Measurements from ENCODE around the gene RPRM. TPM values are rescaled to one million over a fixed set of nuclear protein-coding genes. Genes with fewer than 3 reads are reported as not detected.
A peak's percentile ranks its signal among the peaks of the same experiment; 100 is the strongest.
"Not testable (repeated sequence)": the region's sequence is repeated elsewhere in the genome, so short reads cannot be mapped to it uniquely, and the experiment has no call there.

RPRM gene
- total RNA-seq, 2 experiments from 2014 or later: 0.20 to 0.23 TPM

GRCh38 chr2:153509133-153509532, 30.6 kb upstream of the RPRM start:
- Mint-ChIP-seq H3K27me3 (peaks cover 2% of the 10 kb centered on the region), H3K4me3 (no peak overlapping the region), H3K4me1 (ENCODE audit: low read depth) (no peaks in the 10 kb centered on the region), H3K9me3 (peaks cover 7% of the 10 kb centered on the region), H3K36me3 (ENCODE audit: low read depth) (no peaks in the 10 kb centered on the region), H3K27ac (no peak overlapping the region)
- DNase-seq: peak; percentile 4
- no peak for ATAC-seq
- no peak for TF ChIP-seq CTCF (IDR thresholded peaks at IDR 0.05)
- intact Hi-C loops (cut with micrococcal nuclease): no loop called here
- ChIA-PET CTCF (no interaction called here), POLR2A (no interaction called here)

GRCh38 chr2:153506499-153506898, 27.9 kb upstream of the RPRM start:
- H3K27me3 Mint-ChIP-seq; H3K4me3 Mint-ChIP-seq; DNase-seq; H3K9me3 Mint-ChIP-seq; CTCF ChIA-PET; ATAC-seq; H3K36me3 Mint-ChIP-seq (ENCODE audit: low read depth); H3K27ac Mint-ChIP-seq; POLR2A ChIA-PET; intact Hi-C loops (cut with micrococcal nuclease); H3K4me1 Mint-ChIP-seq (ENCODE audit: low read depth): not testable (repeated sequence)

GRCh38 chr2:153499439-153499838, 20.9 kb upstream of the RPRM start:
- no peak for TF ChIP-seq CTCF (IDR thresholded peaks at IDR 0.05)
- H3K4me3 Mint-ChIP-seq: no peak overlapping the region
- no peaks in the 10 kb centered on the region for H3K9me3 Mint-ChIP-seq
- intact Hi-C loops (cut with micrococcal nuclease): no loop called here
- no peak overlapping the region for H3K27ac Mint-ChIP-seq
- ATAC-seq (no peak), DNase-seq (no peak)
- ChIA-PET CTCF (no interaction called here), POLR2A (no interaction called here)
- no peaks in the 10 kb centered on the region for H3K36me3 Mint-ChIP-seq (ENCODE audit: low read depth)
- H3K4me1 Mint-ChIP-seq (ENCODE audit: low read depth): no peaks in the 10 kb centered on the region
- no peaks in the 10 kb centered on the region for H3K27me3 Mint-ChIP-seq

GRCh38 chr2:153497938-153498629, 19.5 kb upstream of the RPRM start:
- H3K4me3 Mint-ChIP-seq: no peak overlapping the region
- CTCF ChIA-PET: no interaction called here
- DNase-seq: no peak
- POLR2A ChIA-PET: no interaction called here
- no peak for TF ChIP-seq CTCF (IDR thresholded peaks at IDR 0.05)
- no peaks in the 10 kb centered on the region for H3K4me1 Mint-ChIP-seq (ENCODE audit: low read depth)
- no peaks in the 10 kb centered on the region for H3K27me3 Mint-ChIP-seq
- no peaks in the 10 kb centered on the region for H3K9me3 Mint-ChIP-seq
- H3K36me3 Mint-ChIP-seq (ENCODE audit: low read depth): no peaks in the 10 kb centered on the region
- H3K27ac Mint-ChIP-seq: no peak overlapping the region
- intact Hi-C loops (cut with micrococcal nuclease): no loop called here
- ATAC-seq: no peak

GRCh38 chr2:153495725-153496124, 17.2 kb upstream of the RPRM start:
- H3K4me1 Mint-ChIP-seq (ENCODE audit: low read depth): no peaks in the 10 kb centered on the region
- no peak overlapping the region for H3K4me3 Mint-ChIP-seq
- H3K36me3 Mint-ChIP-seq (ENCODE audit: low read depth): no peaks in the 10 kb centered on the region
- DNase-seq: no peak
- POLR2A ChIA-PET: no interaction called here
- CTCF ChIA-PET: no interaction called here
- intact Hi-C loops (cut with micrococcal nuclease): no loop called here
- ATAC-seq: no peak
- H3K27ac Mint-ChIP-seq: no peak overlapping the region
- no peaks in the 10 kb centered on the region for H3K9me3 Mint-ChIP-seq
- peaks cover 2% of the 10 kb centered on the region for H3K27me3 Mint-ChIP-seq
- no peak for TF ChIP-seq CTCF (IDR thresholded peaks at IDR 0.05)

GRCh38 chr2:153488072-153488471, 9.5 kb upstream of the RPRM start:
- DNase-seq (no peak), ATAC-seq (no peak)
- H3K36me3 Mint-ChIP-seq (ENCODE audit: low read depth): no peaks in the 10 kb centered on the region
- H3K4me3 Mint-ChIP-seq: no peak overlapping the region
- ChIA-PET POLR2A (no interaction called here), CTCF (no interaction called here)
- H3K4me1 Mint-ChIP-seq (ENCODE audit: low read depth): no peaks in the 10 kb centered on the region
- H3K27me3 Mint-ChIP-seq: peaks cover 7% of the 10 kb centered on the region
- no peak overlapping the region for H3K27ac Mint-ChIP-seq
- no peak for TF ChIP-seq CTCF (IDR thresholded peaks at IDR 0.05)
- H3K9me3 Mint-ChIP-seq: no peaks in the 10 kb centered on the region
- intact Hi-C loops (cut with micrococcal nuclease): no loop called here
